Neural cell (in vitro differentiated cells): ENCODE results near the gene TCF20.

Experiments
- MXI1 ChIP-seq: fragments of 450-650 bp; conservative IDR thresholded peaks from 2 replicates; pipeline ENCODE4 v1.6.1; 2014; ENCODE audit warnings: antibody characterized with exemption, mild to moderate bottlenecking; ENCODE audit not compliant: poor library complexity, severe bottlenecking
- POLR2AphosphoS5 ChIP-seq: IDR thresholded peaks from 2 replicates; pipeline ENCODE4 v1.6.1; 2012
- TAF1 ChIP-seq: IDR thresholded peaks from 2 replicates; pipeline ENCODE4 v1.6.1; 2012; ENCODE audit warnings: low read depth
- TF ChIP-seq, protein P1 (sequence below): fragments of 450-650 bp; IDR thresholded peaks from 2 replicates; pipeline ENCODE4 v1.5.1; 2014; ENCODE audit warnings: antibody characterized with exemption, mild to moderate bottlenecking, moderate library complexity; ENCODE audit not compliant: poor library complexity, severe bottlenecking

DNA sequence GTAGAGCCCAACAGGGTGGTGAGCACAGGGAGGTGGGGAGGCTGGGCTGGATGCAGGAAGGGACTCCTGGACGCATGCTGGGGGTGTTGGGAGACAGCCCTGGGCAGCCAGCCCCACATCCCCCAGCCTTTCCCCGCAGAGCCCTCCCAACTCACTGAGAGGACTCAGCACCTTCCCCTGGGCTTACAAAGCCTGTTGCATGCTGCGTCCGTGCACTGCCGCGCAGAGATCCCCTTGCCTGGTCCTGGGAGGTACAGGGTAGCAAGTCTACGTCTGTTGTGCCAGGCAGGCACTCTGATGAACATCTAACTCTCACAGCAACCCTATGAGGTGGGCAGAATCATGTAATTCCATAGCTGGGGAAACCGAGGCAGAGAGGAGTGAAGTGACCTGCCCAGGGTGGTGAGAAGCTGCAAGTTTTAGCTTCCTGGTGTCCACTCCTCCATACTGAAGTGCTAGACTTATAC is 33.9 kb upstream of the TCF20 start:
- TF ChIP-seq MXI1: no peak
- TF ChIP-seq, protein P1, sequence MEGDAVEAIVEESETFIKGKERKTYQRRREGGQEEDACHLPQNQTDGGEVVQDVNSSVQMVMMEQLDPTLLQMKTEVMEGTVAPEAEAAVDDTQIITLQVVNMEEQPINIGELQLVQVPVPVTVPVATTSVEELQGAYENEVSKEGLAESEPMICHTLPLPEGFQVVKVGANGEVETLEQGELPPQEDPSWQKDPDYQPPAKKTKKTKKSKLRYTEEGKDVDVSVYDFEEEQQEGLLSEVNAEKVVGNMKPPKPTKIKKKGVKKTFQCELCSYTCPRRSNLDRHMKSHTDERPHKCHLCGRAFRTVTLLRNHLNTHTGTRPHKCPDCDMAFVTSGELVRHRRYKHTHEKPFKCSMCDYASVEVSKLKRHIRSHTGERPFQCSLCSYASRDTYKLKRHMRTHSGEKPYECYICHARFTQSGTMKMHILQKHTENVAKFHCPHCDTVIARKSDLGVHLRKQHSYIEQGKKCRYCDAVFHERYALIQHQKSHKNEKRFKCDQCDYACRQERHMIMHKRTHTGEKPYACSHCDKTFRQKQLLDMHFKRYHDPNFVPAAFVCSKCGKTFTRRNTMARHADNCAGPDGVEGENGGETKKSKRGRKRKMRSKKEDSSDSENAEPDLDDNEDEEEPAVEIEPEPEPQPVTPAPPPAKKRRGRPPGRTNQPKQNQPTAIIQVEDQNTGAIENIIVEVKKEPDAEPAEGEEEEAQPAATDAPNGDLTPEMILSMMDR: no peak
- no peak for TF ChIP-seq POLR2AphosphoS5
- TF ChIP-seq TAF1: no peak
